Lower leg skin (tissue), 3 donors: ENCODE measurements around the gene UBN1.

Experiments used
- POLR2A ChIP-seq, 2 donors: fragments of 450-650 bp; IDR thresholded peaks; one replicate each; pipeline ENCODE4 v1.6.1; 2016 to 2017; ENCODE audit warnings: antibody characterized with exemption in 2 of 2, mild to moderate bottlenecking in 1 of 2, moderate library complexity in 1 of 2
- TF ChIP-seq, protein P1 (sequence below), 3 donors: fragments of 450-650 bp; IDR thresholded peaks; one replicate each; pipeline ENCODE4 v1.5.1; 2016; ENCODE audit warnings: antibody characterized with exemption in 3 of 3, mild to moderate bottlenecking in 3 of 3, moderate library complexity in 2 of 3

DNA sequence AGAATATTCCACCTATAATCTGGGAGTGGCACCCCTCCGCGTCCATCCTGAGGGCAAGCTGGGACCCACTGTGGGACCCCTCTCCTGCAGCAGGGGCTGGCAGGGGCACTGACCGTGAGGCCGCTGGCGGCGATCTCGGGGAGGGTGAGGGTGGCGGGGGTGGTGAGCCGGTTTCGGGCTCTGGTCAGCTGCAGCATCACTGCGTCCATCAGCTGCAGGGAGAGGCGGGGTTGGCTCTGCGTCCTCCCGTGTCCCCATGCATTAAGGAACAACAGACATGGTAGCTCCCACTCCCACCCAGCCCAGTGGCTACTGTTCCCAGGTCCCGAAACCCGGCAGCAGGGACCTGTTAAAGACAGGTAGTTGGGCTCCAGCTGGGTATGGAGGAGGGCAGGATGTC is 48.8 kb upstream of the UBN1 start:
- TF ChIP-seq, protein P1, sequence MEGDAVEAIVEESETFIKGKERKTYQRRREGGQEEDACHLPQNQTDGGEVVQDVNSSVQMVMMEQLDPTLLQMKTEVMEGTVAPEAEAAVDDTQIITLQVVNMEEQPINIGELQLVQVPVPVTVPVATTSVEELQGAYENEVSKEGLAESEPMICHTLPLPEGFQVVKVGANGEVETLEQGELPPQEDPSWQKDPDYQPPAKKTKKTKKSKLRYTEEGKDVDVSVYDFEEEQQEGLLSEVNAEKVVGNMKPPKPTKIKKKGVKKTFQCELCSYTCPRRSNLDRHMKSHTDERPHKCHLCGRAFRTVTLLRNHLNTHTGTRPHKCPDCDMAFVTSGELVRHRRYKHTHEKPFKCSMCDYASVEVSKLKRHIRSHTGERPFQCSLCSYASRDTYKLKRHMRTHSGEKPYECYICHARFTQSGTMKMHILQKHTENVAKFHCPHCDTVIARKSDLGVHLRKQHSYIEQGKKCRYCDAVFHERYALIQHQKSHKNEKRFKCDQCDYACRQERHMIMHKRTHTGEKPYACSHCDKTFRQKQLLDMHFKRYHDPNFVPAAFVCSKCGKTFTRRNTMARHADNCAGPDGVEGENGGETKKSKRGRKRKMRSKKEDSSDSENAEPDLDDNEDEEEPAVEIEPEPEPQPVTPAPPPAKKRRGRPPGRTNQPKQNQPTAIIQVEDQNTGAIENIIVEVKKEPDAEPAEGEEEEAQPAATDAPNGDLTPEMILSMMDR (IDR thresholded peaks at IDR 0.05): no peak
- TF ChIP-seq POLR2A (IDR thresholded peaks at IDR 0.05): no peak
